HEK293T (cell line): ENCODE results near the gene KIF5B.

Source experiments
- CTCF ChIA-PET: fragments of 350-600 bp; formaldehyde crosslinking; extraction: SDS; loops from one replicate; lab custom pipeline; 2021; ENCODE audit warnings: antibody characterized with exemption, inconsistent platforms; lab: Yijun Ruan, JAX
- POLR2A ChIA-PET: fragments of 350-600 bp; formaldehyde crosslinking; extraction: SDS; loops from one replicate; lab custom pipeline; 2020; ENCODE audit warnings: antibody characterized with exemption, inconsistent platforms; lab: Yijun Ruan, JAX
- DNase-seq: peaks from one replicate; pipeline ENCODE4 v3.0.0; 2012; ENCODE audit warnings: mixed read lengths; ENCODE audit errors: extremely low spot score
- ARNT ChIP-seq: fragments of 450-650 bp; IDR thresholded peaks from 2 replicates; pipeline ENCODE4 v1.6.1; 2017; ENCODE audit warnings: mild to moderate bottlenecking
- BHLHE40 ChIP-seq: fragments of 450-650 bp; IDR thresholded peaks from 2 replicates; pipeline ENCODE4 v1.6.1; 2016; ENCODE audit warnings: mild to moderate bottlenecking, moderate library complexity, borderline replicate concordance
- CTBP1 ChIP-seq: fragments of 450-650 bp; IDR thresholded peaks from 2 replicates; pipeline ENCODE4 v1.6.1; 2016; ENCODE audit warnings: borderline replicate concordance
- ELF4 ChIP-seq: fragments of 450-650 bp; IDR thresholded peaks from 2 replicates; pipeline ENCODE4 v1.6.1; 2017; ENCODE audit warnings: antibody characterized with exemption
- FOXA1 ChIP-seq: fragments of 450-650 bp; IDR thresholded peaks from 2 replicates; pipeline ENCODE4 v1.6.1; 2016; ENCODE audit warnings: mild to moderate bottlenecking
- FOXK2 ChIP-seq: fragments of 450-650 bp; IDR thresholded peaks from 2 replicates; pipeline ENCODE4 v1.6.1; 2016; ENCODE audit warnings: mild to moderate bottlenecking
- FOXM1 ChIP-seq: fragments of 450-650 bp; IDR thresholded peaks from 2 replicates; pipeline ENCODE4 v1.6.1; 2017; ENCODE audit warnings: mild to moderate bottlenecking, borderline replicate concordance
- HDGF ChIP-seq: fragments of 450-650 bp; IDR thresholded peaks from 2 replicates; pipeline ENCODE4 v1.6.1; 2017; ENCODE audit warnings: antibody characterized with exemption, borderline replicate concordance
- L3MBTL2 ChIP-seq: fragments of 450-650 bp; conservative IDR thresholded peaks from 2 replicates; pipeline ENCODE4 v1.6.1; 2016; ENCODE audit warnings: mild to moderate bottlenecking
- LEF1 ChIP-seq: fragments of 450-650 bp; IDR thresholded peaks from 2 replicates; pipeline ENCODE4 v1.6.1; 2017; ENCODE audit warnings: mild to moderate bottlenecking, borderline replicate concordance
- NFRKB ChIP-seq: fragments of 450-650 bp; IDR thresholded peaks from 2 replicates; pipeline ENCODE4 v1.6.1; 2016; ENCODE audit warnings: mild to moderate bottlenecking, moderate library complexity
- PKNOX1 ChIP-seq: fragments of 450-650 bp; IDR thresholded peaks from 2 replicates; pipeline ENCODE4 v1.6.1; 2016
- SP1 ChIP-seq: fragments of 450-650 bp; IDR thresholded peaks from 2 replicates; pipeline ENCODE4 v1.6.1; 2017
- SUZ12 ChIP-seq: fragments of 450-650 bp; IDR thresholded peaks from 2 replicates; pipeline ENCODE4 v1.6.1; 2016; ENCODE audit warnings: mild to moderate bottlenecking
- TARDBP ChIP-seq: fragments of 450-650 bp; IDR thresholded peaks from 2 replicates; pipeline ENCODE4 v1.6.1; 2016
- ZNF384 ChIP-seq: fragments of 450-650 bp; IDR thresholded peaks from 2 replicates; pipeline ENCODE4 v1.6.1; 2016

The KIF5B gene

GRCh38 chr10:32061440-32061839, 5.2 kb upstream of the KIF5B start:
- TF ChIP-seq L3MBTL2 (no peak), ELF4 (no peak), SUZ12 (no peak), ZNF384 (no peak), TARDBP (no peak), ARNT (no peak), SP1 (no peak), FOXM1 (no peak), BHLHE40 (no peak), FOXA1 (no peak), HDGF (no peak), PKNOX1 (no peak), FOXK2 (no peak), NFRKB (no peak), CTBP1 (no peak), LEF1 (no peak)
- POLR2A ChIA-PET: no interaction called here
- CTCF ChIA-PET: no interaction called here
- DNase-seq: no peak

- ChIA-PET CTCF (no interaction called here), POLR2A (interaction anchor here (0.6 kb wide), 1 partner anchor 109 kb away, joined by 3 read pairs; no protein-coding TSS in a partner anchor)
- DNase-seq: no peak
- no peak for TF ChIP-seq SP1
- no peak for TF ChIP-seq ELF4
- TF ChIP-seq BHLHE40: no peak
- no peak for TF ChIP-seq ARNT
- TF ChIP-seq FOXK2: no peak
- no peak for TF ChIP-seq PKNOX1
- TF ChIP-seq SUZ12: no peak
- TF ChIP-seq NFRKB: no peak
- no peak for TF ChIP-seq TARDBP
- TF ChIP-seq CTBP1: no peak
- TF ChIP-seq LEF1: no peak
- TF ChIP-seq L3MBTL2: no peak
- TF ChIP-seq FOXA1: no peak
- no peak for TF ChIP-seq ZNF384
- TF ChIP-seq FOXM1: no peak
- TF ChIP-seq HDGF: no peak
These were observed 4.1 kb upstream of the KIF5B start for GRCh38 chr10:32060347-32060746.

- POLR2A ChIA-PET: interaction anchor here (0.5 kb wide), 1 partner anchor 99 kb away, joined by 3 read pairs; no protein-coding TSS in a partner anchor
- CTCF ChIA-PET: no interaction called here
- no peak for DNase-seq
- TF ChIP-seq PKNOX1 (no peak), CTBP1 (no peak), SUZ12 (no peak), FOXM1 (no peak), ZNF384 (no peak), HDGF (no peak), ARNT (no peak), L3MBTL2 (no peak), FOXK2 (no peak), LEF1 (no peak), FOXA1 (no peak)
These were observed 3.2 kb upstream of the KIF5B start for GRCh38 chr10:32059472-32059871.

GRCh38 chr10:32057036-32057372, 779 bp upstream of the KIF5B start:
- no peak for DNase-seq
- ChIA-PET POLR2A (interaction anchor here (0.9 to 1.3 kb wide), 6 partner anchors 10 to 128 kb away, joined by 3 to 4 read pairs (median 3); no protein-coding TSS in a partner anchor), CTCF (interaction anchor here (0.6 kb wide), 1 partner anchor 20 kb away, joined by 3 read pairs; no protein-coding TSS in a partner anchor)
- TF ChIP-seq FOXM1 (no peak), LEF1 (no peak), ARNT (no peak), SUZ12 (no peak), BHLHE40 (no peak), ELF4 (no peak), SP1 (no peak), TARDBP (no peak), FOXK2 (no peak), ZNF384 (no peak), L3MBTL2 (no peak), HDGF (no peak), NFRKB (no peak), FOXA1 (no peak), CTBP1 (no peak)

GRCh38 chr10:32055478-32056135, 618 bp downstream of the KIF5B start:
- peak; percentile 59 for DNase-seq
- TF ChIP-seq BHLHE40 (no peak), LEF1 (peak; percentile 50; the same call in 1 of the 2 replicates)
- CTCF ChIA-PET: interaction anchor here (0.6 kb wide), 1 partner anchor 21 kb away, joined by 3 read pairs; no protein-coding TSS in a partner anchor
- POLR2A ChIA-PET: interaction anchor here (0.6 to 1.2 kb wide), 6 partner anchors 11 to 1231 kb away, joined by 3 to 4 read pairs (median 3); no protein-coding TSS in a partner anchor

- TF ChIP-seq PKNOX1 (no peak), BHLHE40 (no peak), TARDBP (no peak), ELF4 (no peak), FOXM1 (no peak), SUZ12 (no peak), ZNF384 (no peak), L3MBTL2 (no peak), ARNT (no peak)
- POLR2A ChIA-PET: no interaction called here
- DNase-seq: peak; percentile 8
- CTCF ChIA-PET: no interaction called here
These were observed 2.1 kb downstream of the KIF5B start for GRCh38 chr10:32054094-32054493.
